Upper lobe of left lung (tissue), 4 donors: Measurements from ENCODE around the gene FBLN2.

Source experiments
- CTCF ChIP-seq, 6 experiments: fragments of 450-650 bp in 4 of 6; fragments of 200-600 bp in 2 of 6; sonication (generic) in 2 of 6; IDR thresholded peaks; one replicate each; pipeline ENCODE4 v1.5.1; 2016 to 2019; ENCODE audit warnings: antibody characterized with exemption in 6 of 6
- POLR2A ChIP-seq, 4 donors: fragments of 450-650 bp; IDR thresholded peaks; one replicate each; pipeline ENCODE4 v1.5.1; 2016 to 2017; ENCODE audit warnings: antibody characterized with exemption in 4 of 4, mild to moderate bottlenecking in 2 of 4

- TF ChIP-seq CTCF (IDR thresholded peaks at IDR 0.05) (peak; percentile 53 to 79 (median 72)), POLR2A (IDR thresholded peaks at IDR 0.05) (no peak)
Observed at GRCh38 chr3:13655061-13655913, 106.4 kb downstream of the FBLN2 start.
